ENCODE measurements around the gene F3. TPM values are rescaled to one million over a fixed set of nuclear protein-coding genes. Genes with fewer than 3 reads are reported as not detected.
A peak's percentile ranks its signal among the peaks of the same experiment; 100 is the strongest.

F3 gene
- 0.40 and 0.76 TPM in 2 replicates for total RNA-seq

GRCh38 chr1:94541246-94542087, at the start of gene F3:
F3 (minus strand) TSS chr1:94541759; CDS start chr1:94541636, 123 bp downstream.
- Mint-ChIP-seq H3K9me3 (no peaks in the 10 kb centered on the region), H3K27me3 (peaks cover 53% of the 10 kb centered on the region), H3K36me3 (ENCODE audit: low read depth) (no peaks in the 10 kb centered on the region), H3K4me3 (peak within 1 kb of the TSS; percentile 79), H3K27ac (no peak within 1 kb of the TSS), H3K4me1 (peaks cover 22% of the 10 kb centered on the region)
- peak; percentile 94 for ATAC-seq (ENCODE audit: low read depth)
- intact Hi-C loops (cut with micrococcal nuclease): no loop called here
- TF ChIP-seq CTCF (IDR thresholded peaks at IDR 0.05): no peak
- CTCF ChIA-PET: no interaction called here
- DNase-seq: peak; percentile 49
- POLR2A ChIA-PET: no interaction called here

GRCh38 chr1:94590203-94591137, 48.9 kb upstream of the F3 start:
- no peak overlapping the region for H3K27ac Mint-ChIP-seq
- DNase-seq (no peak), ATAC-seq (ENCODE audit: low read depth) (no peak)
- ChIA-PET CTCF (no interaction called here), POLR2A (no interaction called here)
- H3K4me3 Mint-ChIP-seq: no peak overlapping the region
- peaks cover 5% of the 10 kb centered on the region for H3K27me3 Mint-ChIP-seq
- H3K9me3 Mint-ChIP-seq: no peaks in the 10 kb centered on the region
- TF ChIP-seq CTCF (IDR thresholded peaks at IDR 0.05): no peak
- intact Hi-C loops (cut with micrococcal nuclease): no loop called here
- H3K4me1 Mint-ChIP-seq: no peaks in the 10 kb centered on the region
- H3K36me3 Mint-ChIP-seq (ENCODE audit: low read depth): no peaks in the 10 kb centered on the region

GRCh38 chr1:94589728-94590127, 48.2 kb upstream of the F3 start:
- no peak for TF ChIP-seq CTCF (IDR thresholded peaks at IDR 0.05)
- H3K27me3 Mint-ChIP-seq: peaks cover 5% of the 10 kb centered on the region
- no peak overlapping the region for H3K27ac Mint-ChIP-seq
- no peaks in the 10 kb centered on the region for H3K9me3 Mint-ChIP-seq
- ChIA-PET POLR2A (no interaction called here), CTCF (no interaction called here)
- H3K4me1 Mint-ChIP-seq: no peaks in the 10 kb centered on the region
- H3K36me3 Mint-ChIP-seq (ENCODE audit: low read depth): no peaks in the 10 kb centered on the region
- intact Hi-C loops (cut with micrococcal nuclease): no loop called here
- ATAC-seq (ENCODE audit: low read depth) (no peak), DNase-seq (no peak)
- H3K4me3 Mint-ChIP-seq: no peak overlapping the region

- Mint-ChIP-seq H3K4me1 (no peaks in the 10 kb centered on the region), H3K4me3 (no peak overlapping the region), H3K27ac (no peak overlapping the region), H3K9me3 (peaks cover 4% of the 10 kb centered on the region), H3K27me3 (peaks cover 9% of the 10 kb centered on the region), H3K36me3 (ENCODE audit: low read depth) (no peaks in the 10 kb centered on the region)
- ChIA-PET POLR2A (no interaction called here), CTCF (no interaction called here)
- intact Hi-C loops (cut with micrococcal nuclease): no loop called here
- ATAC-seq (ENCODE audit: low read depth) (no peak), DNase-seq (no peak)
- TF ChIP-seq CTCF (IDR thresholded peaks at IDR 0.05): no peak
Observed at GRCh38 chr1:94582565-94582964, 41.0 kb upstream of the F3 start.

All from activated B cell treated with CpG ODN at 0.5 μM for 24 hours (primary cell).